Liver (tissue), 9 donors: Measurements from ENCODE around the gene ZNF524. TPM values are rescaled to one million over a fixed set of nuclear protein-coding genes. Genes with fewer than 3 reads are reported as not detected.

Experiments
- DNase-seq: peaks from one replicate; pipeline ENCODE4 v3.0.0-alpha.2; 2017; ENCODE audit warnings: low spot score
- H3K27ac ChIP-seq, 2 donors: one replicate each; pipeline ENCODE4 v1.7.0; 2013; ENCODE audit warnings: inconsistent platforms in 2 of 2, low read length in 2 of 2, control low read depth in 1 of 2, low read depth in 1 of 2, mild to moderate bottlenecking in 1 of 2
- H3K27me3 ChIP-seq, 4 donors: one replicate each; pipeline versions ENCODE4 v1.6.1 to v1.7.0; 2013; ENCODE audit warnings: low read length in 3 of 4, inconsistent platforms in 1 of 4, mild to moderate bottlenecking in 1 of 4, moderate library complexity in 1 of 4; ENCODE audit not compliant: control insufficient read depth in 4 of 4, insufficient read depth in 4 of 4
- H3K36me3 ChIP-seq, 4 donors: one replicate each; pipeline versions ENCODE4 v1.6.1 to v1.7.0; 2013; ENCODE audit warnings: low read length in 3 of 4, mild to moderate bottlenecking in 3 of 4, low read depth in 1 of 4, moderate library complexity in 1 of 4; ENCODE audit not compliant: control insufficient read depth in 4 of 4, insufficient read depth in 3 of 4
- H3K4me1 ChIP-seq, 4 donors: one replicate each; pipeline versions ENCODE4 v1.6.1 to v1.7.0; 2013; ENCODE audit warnings: low read length in 3 of 4, mild to moderate bottlenecking in 3 of 4, moderate library complexity in 1 of 4; ENCODE audit not compliant: control insufficient read depth in 4 of 4, insufficient read depth in 4 of 4
- H3K4me3 ChIP-seq, 3 donors: one replicate each; pipeline versions ENCODE4 v1.6.1 to v1.7.0; 2013; ENCODE audit warnings: low read length in 3 of 3, control low read depth in 1 of 3, low read depth in 1 of 3, mild to moderate bottlenecking in 1 of 3
- H3K9ac ChIP-seq, 2 donors: one replicate each; pipeline ENCODE4 v1.7.0; 2013; ENCODE audit warnings: low read length in 2 of 2, mild to moderate bottlenecking in 2 of 2, moderate library complexity in 2 of 2, control low read depth in 1 of 2, low read depth in 1 of 2
- H3K9me3 ChIP-seq, 4 donors: one replicate each; pipeline versions ENCODE4 v1.6.1 to v1.7.0; 2013; ENCODE audit warnings: low read length in 3 of 4; ENCODE audit not compliant: control insufficient read depth in 4 of 4
- ATF3 ChIP-seq: IDR thresholded peaks from 2 replicates; pipeline ENCODE4 v1.6.1; 2016; ENCODE audit warnings: antibody characterized with exemption
- CTCF ChIP-seq: fragments of 150-350 bp; IDR thresholded peaks from 2 replicates; pipeline ENCODE4 v1.5.1; 2017; ENCODE audit warnings: improper control_type of control experiment, low read depth, low read length; ENCODE audit not compliant: missing input control
- EGR1 ChIP-seq, 2 donors: IDR thresholded peaks; 2 replicates each; pipeline ENCODE4 v1.6.1; 2016 to 2018; ENCODE audit warnings: antibody characterized with exemption in 2 of 2, low read depth in 2 of 2
- FOXA1 ChIP-seq: IDR thresholded peaks from 2 replicates; pipeline ENCODE4 v1.6.1; 2016; ENCODE audit warnings: antibody characterized with exemption
- FOXA2 ChIP-seq: IDR thresholded peaks from 2 replicates; pipeline ENCODE4 v1.6.1; 2016; ENCODE audit warnings: antibody characterized with exemption
- GABPA ChIP-seq, 2 donors: IDR thresholded peaks in 1 of 2; conservative IDR thresholded peaks in 1 of 2; 2 replicates each; pipeline ENCODE4 v1.6.1; 2016; ENCODE audit warnings: antibody characterized with exemption in 2 of 2, mild to moderate bottlenecking in 1 of 2, moderate library complexity in 1 of 2
- HNF4A ChIP-seq, 2 donors: conservative IDR thresholded peaks; 2 replicates each; pipeline ENCODE4 v1.6.1; 2016; ENCODE audit warnings: antibody characterized with exemption in 2 of 2, mild to moderate bottlenecking in 2 of 2
- HNF4G ChIP-seq: IDR thresholded peaks from 2 replicates; pipeline ENCODE4 v1.6.1; 2016; ENCODE audit warnings: antibody characterized with exemption
- JUND ChIP-seq, 2 donors: IDR thresholded peaks; 2 replicates each; pipeline ENCODE4 v1.6.1; 2016; ENCODE audit warnings: antibody characterized with exemption in 2 of 2
- MAX ChIP-seq: IDR thresholded peaks from 2 replicates; pipeline ENCODE4 v1.6.1; 2016; ENCODE audit warnings: antibody characterized with exemption
- NR2F2 ChIP-seq: IDR thresholded peaks from 2 replicates; pipeline ENCODE4 v1.6.1; 2016; ENCODE audit warnings: antibody characterized with exemption
- RAD21 ChIP-seq, 2 donors: IDR thresholded peaks; 2 replicates each; pipeline ENCODE4 v1.6.1; 2016; ENCODE audit warnings: antibody characterized with exemption in 2 of 2, mild to moderate bottlenecking in 2 of 2
- RXRA ChIP-seq, 2 donors: IDR thresholded peaks; 2 replicates each; pipeline ENCODE4 v1.6.1; 2017 to 2018; ENCODE audit warnings: antibody characterized with exemption in 2 of 2, mild to moderate bottlenecking in 1 of 2
- SP1 ChIP-seq: IDR thresholded peaks from 2 replicates; pipeline ENCODE4 v1.6.1; 2018; ENCODE audit warnings: antibody characterized with exemption, mild to moderate bottlenecking
- TAF1 ChIP-seq: conservative IDR thresholded peaks from 2 replicates; pipeline ENCODE4 v1.6.1; 2016; ENCODE audit warnings: antibody characterized with exemption, mild to moderate bottlenecking
- YY1 ChIP-seq: IDR thresholded peaks from 2 replicates; pipeline ENCODE4 v1.6.1; 2016; ENCODE audit warnings: antibody characterized with exemption, mild to moderate bottlenecking
- WGBS: extraction: QIAGEN DNeasy Blood & Tissue Kit; methylation state at CpG from one replicate; pipeline ENCODE4 v1.1.7; 2013; 5-methylcytosine and 5-hydroxymethylcytosine counted together
- polyA plus RNA-seq, 2 donors: library from polyadenylated mRNA; stranded (reverse) in 1 of 2; unstranded in 1 of 2; fragments of 200-250 nt in 1 of 2; fragments of >200 nt in 1 of 2; fragmentation: Nextera tagmentation in 1 of 2; extraction: Ambion mirVana in 1 of 2; gene quantifications; one replicate each; pipeline versions ENCODE4 v1.2.1 to v1.2.3, GENCODE V29; 2013 to 2015
- total RNA-seq, 2 donors: library from RNA; depleted of rRNA; stranded (reverse); fragments of >200 nt; gene quantifications; one replicate each; pipeline ENCODE4 v1.2.3, GENCODE V29; 2014
- TF ChIP-seq, protein P1 (sequence below): IDR thresholded peaks from 2 replicates; pipeline ENCODE4 v1.6.1; 2016; ENCODE audit warnings: antibody characterized with exemption, mild to moderate bottlenecking
- TF ChIP-seq, protein P2 (sequence below): IDR thresholded peaks from 2 replicates; pipeline ENCODE4 v1.6.1; 2016; ENCODE audit warnings: antibody characterized with exemption
- donor health status: healthy.
- donor health status: healthy.
- donor health status: healthy.
- donor health status: healthy.
- donor health status: healthy.

The ZNF524 gene
- total and polyA plus RNA-seq, 4 donors, result 6.7 to 12.3 (median 10.2) TPM

GRCh38 chr19:55621205-55621672 lies 21.2 kb downstream of the ZNF524 start:
- no peak overlapping the region for H3K9ac ChIP-seq
- DNase-seq, result no peak
- H3K9me3 ChIP-seq, result no peaks in the 10 kb centered on the region
- 87% methylated on average over 9 of the region's 9 CpGs for WGBS
- no peaks in the 10 kb centered on the region for H3K27me3 ChIP-seq
- TF ChIP-seq SP1 (no peak), FOXA2 (no peak), CTCF (no peak), ATF3 (no peak), HNF4G (no peak), RAD21 (IDR thresholded peaks at IDR 0.05) (no peak), YY1 (no peak), RXRA (IDR thresholded peaks at IDR 0.05) (no peak), JUND (IDR thresholded peaks at IDR 0.05) (no peak), TAF1 (no peak), NR2F2 (no peak), EGR1 (IDR thresholded peaks at IDR 0.05; ENCODE audit: low read depth in 2 of 2) (no peak), FOXA1 (no peak), MAX (no peak), HNF4A (conservative IDR thresholded peaks at IDR 0.05) (no peak), GABPA (IDR thresholded peaks at IDR 0.05 in 1 of 2, conservative IDR thresholded peaks at IDR 0.05 in 1 of 2) (no peak)
- TF ChIP-seq, protein P1, sequence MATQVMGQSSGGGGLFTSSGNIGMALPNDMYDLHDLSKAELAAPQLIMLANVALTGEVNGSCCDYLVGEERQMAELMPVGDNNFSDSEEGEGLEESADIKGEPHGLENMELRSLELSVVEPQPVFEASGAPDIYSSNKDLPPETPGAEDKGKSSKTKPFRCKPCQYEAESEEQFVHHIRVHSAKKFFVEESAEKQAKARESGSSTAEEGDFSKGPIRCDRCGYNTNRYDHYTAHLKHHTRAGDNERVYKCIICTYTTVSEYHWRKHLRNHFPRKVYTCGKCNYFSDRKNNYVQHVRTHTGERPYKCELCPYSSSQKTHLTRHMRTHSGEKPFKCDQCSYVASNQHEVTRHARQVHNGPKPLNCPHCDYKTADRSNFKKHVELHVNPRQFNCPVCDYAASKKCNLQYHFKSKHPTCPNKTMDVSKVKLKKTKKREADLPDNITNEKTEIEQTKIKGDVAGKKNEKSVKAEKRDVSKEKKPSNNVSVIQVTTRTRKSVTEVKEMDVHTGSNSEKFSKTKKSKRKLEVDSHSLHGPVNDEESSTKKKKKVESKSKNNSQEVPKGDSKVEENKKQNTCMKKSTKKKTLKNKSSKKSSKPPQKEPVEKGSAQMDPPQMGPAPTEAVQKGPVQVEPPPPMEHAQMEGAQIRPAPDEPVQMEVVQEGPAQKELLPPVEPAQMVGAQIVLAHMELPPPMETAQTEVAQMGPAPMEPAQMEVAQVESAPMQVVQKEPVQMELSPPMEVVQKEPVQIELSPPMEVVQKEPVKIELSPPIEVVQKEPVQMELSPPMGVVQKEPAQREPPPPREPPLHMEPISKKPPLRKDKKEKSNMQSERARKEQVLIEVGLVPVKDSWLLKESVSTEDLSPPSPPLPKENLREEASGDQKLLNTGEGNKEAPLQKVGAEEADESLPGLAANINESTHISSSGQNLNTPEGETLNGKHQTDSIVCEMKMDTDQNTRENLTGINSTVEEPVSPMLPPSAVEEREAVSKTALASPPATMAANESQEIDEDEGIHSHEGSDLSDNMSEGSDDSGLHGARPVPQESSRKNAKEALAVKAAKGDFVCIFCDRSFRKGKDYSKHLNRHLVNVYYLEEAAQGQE, result no peak
- TF ChIP-seq, protein P2, sequence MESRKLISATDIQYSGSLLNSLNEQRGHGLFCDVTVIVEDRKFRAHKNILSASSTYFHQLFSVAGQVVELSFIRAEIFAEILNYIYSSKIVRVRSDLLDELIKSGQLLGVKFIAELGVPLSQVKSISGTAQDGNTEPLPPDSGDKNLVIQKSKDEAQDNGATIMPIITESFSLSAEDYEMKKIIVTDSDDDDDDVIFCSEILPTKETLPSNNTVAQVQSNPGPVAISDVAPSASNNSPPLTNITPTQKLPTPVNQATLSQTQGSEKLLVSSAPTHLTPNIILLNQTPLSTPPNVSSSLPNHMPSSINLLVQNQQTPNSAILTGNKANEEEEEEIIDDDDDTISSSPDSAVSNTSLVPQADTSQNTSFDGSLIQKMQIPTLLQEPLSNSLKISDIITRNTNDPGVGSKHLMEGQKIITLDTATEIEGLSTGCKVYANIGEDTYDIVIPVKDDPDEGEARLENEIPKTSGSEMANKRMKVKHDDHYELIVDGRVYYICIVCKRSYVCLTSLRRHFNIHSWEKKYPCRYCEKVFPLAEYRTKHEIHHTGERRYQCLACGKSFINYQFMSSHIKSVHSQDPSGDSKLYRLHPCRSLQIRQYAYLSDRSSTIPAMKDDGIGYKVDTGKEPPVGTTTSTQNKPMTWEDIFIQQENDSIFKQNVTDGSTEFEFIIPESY, result no peak
- peaks cover 0 to 10% (median 7%) of the 10 kb centered on the region in 4 donors for H3K36me3 ChIP-seq
- H3K4me1 ChIP-seq, result peaks cover 0 to 12% (median 7%) of the 10 kb centered on the region in 4 donors
- no peak overlapping the region for H3K27ac ChIP-seq
- no peak overlapping the region for H3K4me3 ChIP-seq
